ENCODE measurements around the gene GRB2.

The GRB2 gene

DNA sequence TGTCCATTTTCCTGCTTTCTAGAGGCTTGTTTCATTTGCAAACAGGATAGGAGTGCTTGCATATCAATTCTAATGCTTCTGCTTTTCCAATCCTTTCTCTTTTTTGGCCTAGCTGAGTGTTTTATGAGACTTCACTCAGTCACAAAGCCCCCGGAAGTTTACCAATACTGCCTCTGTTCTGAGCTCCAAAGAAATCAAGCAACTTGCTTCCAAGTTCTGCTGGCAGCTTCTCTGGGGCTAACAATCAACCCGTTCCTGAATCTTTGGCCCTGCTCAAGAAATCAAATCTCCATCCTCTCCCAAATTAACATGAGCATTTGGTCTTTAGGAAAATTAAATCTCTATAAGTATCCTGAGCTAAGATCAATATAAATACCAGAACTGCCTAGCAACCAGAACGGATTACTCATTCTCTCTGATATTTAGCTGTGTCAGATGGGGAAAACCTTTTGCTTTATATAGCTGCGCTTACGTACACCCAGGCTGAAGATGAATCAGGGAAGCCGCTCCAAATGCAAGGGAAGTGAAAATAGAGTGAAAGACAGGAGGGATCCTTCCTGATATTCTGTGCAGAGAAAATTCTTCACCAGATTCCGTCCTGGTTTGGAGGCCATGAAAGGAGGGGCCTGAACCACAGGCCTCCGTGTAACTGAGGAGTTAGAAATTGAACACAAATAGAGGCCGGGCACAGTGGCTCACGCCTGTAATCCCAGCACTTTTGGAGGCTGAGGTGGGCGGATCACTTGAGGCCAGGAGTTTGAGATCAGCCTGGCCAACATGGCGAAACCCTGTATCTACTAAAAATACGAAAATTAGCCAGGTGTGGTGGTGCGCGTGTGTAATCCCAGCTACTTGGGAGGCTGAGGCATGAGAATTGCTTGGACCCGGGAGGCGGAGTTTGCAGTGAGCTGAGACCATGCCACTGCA lies 23.3 kb upstream of the GRB2 start:
- TF ChIP-seq, protein P1, sequence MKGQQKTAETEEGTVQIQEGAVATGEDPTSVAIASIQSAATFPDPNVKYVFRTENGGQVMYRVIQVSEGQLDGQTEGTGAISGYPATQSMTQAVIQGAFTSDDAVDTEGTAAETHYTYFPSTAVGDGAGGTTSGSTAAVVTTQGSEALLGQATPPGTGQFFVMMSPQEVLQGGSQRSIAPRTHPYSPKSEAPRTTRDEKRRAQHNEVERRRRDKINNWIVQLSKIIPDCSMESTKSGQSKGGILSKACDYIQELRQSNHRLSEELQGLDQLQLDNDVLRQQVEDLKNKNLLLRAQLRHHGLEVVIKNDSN (IDR thresholded peaks at IDR 0.05): no peak
- TF ChIP-seq ZBTB7A (IDR thresholded peaks at IDR 0.05; ENCODE audit: low read depth) (no peak), YY1 (IDR thresholded peaks at IDR 0.05; ENCODE audit: low read depth) (no peak), EGR1 (IDR thresholded peaks at IDR 0.05) (no peak)

- TF ChIP-seq NFIC (IDR thresholded peaks at IDR 0.05): no peak
- TF ChIP-seq FOXM1 (IDR thresholded peaks at IDR 0.05; ENCODE audit: borderline replicate concordance, low read depth): no peak
- TF ChIP-seq TEAD4 (IDR thresholded peaks at IDR 0.05): no peak
- no peak for TF ChIP-seq EP300 (IDR thresholded peaks at IDR 0.05; ENCODE audit: borderline replicate concordance)
- TF ChIP-seq, protein P2, sequence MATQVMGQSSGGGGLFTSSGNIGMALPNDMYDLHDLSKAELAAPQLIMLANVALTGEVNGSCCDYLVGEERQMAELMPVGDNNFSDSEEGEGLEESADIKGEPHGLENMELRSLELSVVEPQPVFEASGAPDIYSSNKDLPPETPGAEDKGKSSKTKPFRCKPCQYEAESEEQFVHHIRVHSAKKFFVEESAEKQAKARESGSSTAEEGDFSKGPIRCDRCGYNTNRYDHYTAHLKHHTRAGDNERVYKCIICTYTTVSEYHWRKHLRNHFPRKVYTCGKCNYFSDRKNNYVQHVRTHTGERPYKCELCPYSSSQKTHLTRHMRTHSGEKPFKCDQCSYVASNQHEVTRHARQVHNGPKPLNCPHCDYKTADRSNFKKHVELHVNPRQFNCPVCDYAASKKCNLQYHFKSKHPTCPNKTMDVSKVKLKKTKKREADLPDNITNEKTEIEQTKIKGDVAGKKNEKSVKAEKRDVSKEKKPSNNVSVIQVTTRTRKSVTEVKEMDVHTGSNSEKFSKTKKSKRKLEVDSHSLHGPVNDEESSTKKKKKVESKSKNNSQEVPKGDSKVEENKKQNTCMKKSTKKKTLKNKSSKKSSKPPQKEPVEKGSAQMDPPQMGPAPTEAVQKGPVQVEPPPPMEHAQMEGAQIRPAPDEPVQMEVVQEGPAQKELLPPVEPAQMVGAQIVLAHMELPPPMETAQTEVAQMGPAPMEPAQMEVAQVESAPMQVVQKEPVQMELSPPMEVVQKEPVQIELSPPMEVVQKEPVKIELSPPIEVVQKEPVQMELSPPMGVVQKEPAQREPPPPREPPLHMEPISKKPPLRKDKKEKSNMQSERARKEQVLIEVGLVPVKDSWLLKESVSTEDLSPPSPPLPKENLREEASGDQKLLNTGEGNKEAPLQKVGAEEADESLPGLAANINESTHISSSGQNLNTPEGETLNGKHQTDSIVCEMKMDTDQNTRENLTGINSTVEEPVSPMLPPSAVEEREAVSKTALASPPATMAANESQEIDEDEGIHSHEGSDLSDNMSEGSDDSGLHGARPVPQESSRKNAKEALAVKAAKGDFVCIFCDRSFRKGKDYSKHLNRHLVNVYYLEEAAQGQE (IDR thresholded peaks at IDR 0.05; ENCODE audit: low read depth): no peak
- TF ChIP-seq CEBPB (IDR thresholded peaks at IDR 0.05): no peak
- TF ChIP-seq YY1 (IDR thresholded peaks at IDR 0.05; ENCODE audit: low read depth): no peak
- TF ChIP-seq, protein P1 (IDR thresholded peaks at IDR 0.05): no peak
- no peak for TF ChIP-seq TCF12 (IDR thresholded peaks at IDR 0.05; ENCODE audit: low read depth)
- TF ChIP-seq ZBTB7A (IDR thresholded peaks at IDR 0.05; ENCODE audit: low read depth): no peak
- TF ChIP-seq TAF1 (IDR thresholded peaks at IDR 0.05; ENCODE audit: low read depth): no peak
- no peak for TF ChIP-seq CREB1 (IDR thresholded peaks at IDR 0.05; ENCODE audit: low read depth)
- TF ChIP-seq RAD21 (IDR thresholded peaks at IDR 0.05; ENCODE audit: low read depth): no peak
- no peak for TF ChIP-seq EGR1 (IDR thresholded peaks at IDR 0.05)
- TF ChIP-seq, protein P3, sequence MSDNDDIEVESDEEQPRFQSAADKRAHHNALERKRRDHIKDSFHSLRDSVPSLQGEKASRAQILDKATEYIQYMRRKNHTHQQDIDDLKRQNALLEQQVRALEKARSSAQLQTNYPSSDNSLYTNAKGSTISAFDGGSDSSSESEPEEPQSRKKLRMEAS (IDR thresholded peaks at IDR 0.05): no peak
These were observed 13.1 kb upstream of the GRB2 start for GRCh38 chr17:75418531-75418930.

DNA sequence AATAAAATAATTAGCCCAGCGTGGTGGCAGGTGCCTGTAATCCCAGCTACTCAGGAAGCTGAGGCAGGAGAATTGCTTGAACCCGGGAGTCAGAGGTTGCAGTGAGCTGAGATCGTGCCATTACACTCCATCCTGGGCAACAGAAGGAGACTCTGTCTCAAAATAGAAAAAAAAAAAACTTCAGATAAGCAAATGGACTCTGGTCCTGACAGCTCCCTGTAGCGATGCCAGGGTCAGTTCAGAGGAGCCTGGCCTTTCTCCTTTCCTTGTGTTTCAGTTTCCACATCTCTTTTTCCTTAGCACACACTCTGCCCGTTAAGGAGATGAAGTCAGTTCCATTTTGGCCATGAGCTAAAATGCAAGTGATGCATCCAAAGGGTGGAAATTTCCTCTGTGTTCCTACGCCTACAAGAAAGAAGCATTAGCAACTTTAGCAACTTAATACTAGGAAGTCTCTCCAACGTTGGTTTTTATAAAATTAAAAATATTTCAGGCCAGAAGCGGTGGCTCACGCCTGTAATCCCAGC lies 11.6 kb upstream of the GRB2 start:
- TF ChIP-seq CREB1 (IDR thresholded peaks at IDR 0.05; ENCODE audit: low read depth) (no peak), TCF12 (IDR thresholded peaks at IDR 0.05; ENCODE audit: low read depth) (no peak), TAF1 (IDR thresholded peaks at IDR 0.05; ENCODE audit: low read depth) (no peak), EGR1 (IDR thresholded peaks at IDR 0.05) (no peak), RAD21 (IDR thresholded peaks at IDR 0.05; ENCODE audit: low read depth) (no peak), EP300 (IDR thresholded peaks at IDR 0.05; ENCODE audit: borderline replicate concordance) (no peak), NFIC (IDR thresholded peaks at IDR 0.05) (no peak)

DNA sequence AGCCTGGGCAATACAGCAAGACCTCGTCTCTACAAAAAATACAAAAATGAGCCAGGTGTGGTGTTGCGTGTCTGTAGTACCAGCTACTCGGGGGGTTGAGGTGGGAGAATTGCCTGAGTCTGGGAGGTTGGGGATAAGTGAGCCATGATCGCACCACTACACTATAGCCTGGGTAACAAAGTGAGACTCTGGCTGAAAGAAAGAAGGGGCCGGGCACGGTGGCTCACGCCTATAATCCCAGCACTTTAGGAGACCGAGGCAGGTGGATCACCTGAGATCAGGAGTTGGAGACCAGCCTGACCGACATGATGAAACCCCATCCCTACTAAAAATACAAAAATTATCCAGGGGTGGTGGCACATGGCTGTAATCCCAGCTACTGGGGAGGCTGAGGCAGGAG lies 10.5 kb upstream of the GRB2 start:
- TF ChIP-seq, protein P3 (IDR thresholded peaks at IDR 0.05): no peak
- no peak for TF ChIP-seq FOXM1 (IDR thresholded peaks at IDR 0.05; ENCODE audit: borderline replicate concordance, low read depth)
- no peak for TF ChIP-seq TAF1 (IDR thresholded peaks at IDR 0.05; ENCODE audit: low read depth)
- TF ChIP-seq CEBPB (IDR thresholded peaks at IDR 0.05): no peak
- TF ChIP-seq RAD21 (IDR thresholded peaks at IDR 0.05; ENCODE audit: low read depth): no peak
- no peak for TF ChIP-seq EP300 (IDR thresholded peaks at IDR 0.05; ENCODE audit: borderline replicate concordance)
- TF ChIP-seq, protein P1 (IDR thresholded peaks at IDR 0.05): no peak
- TF ChIP-seq, protein P2 (IDR thresholded peaks at IDR 0.05; ENCODE audit: low read depth): no peak
- TF ChIP-seq ZBTB7A (IDR thresholded peaks at IDR 0.05; ENCODE audit: low read depth): no peak
- TF ChIP-seq TCF12 (IDR thresholded peaks at IDR 0.05; ENCODE audit: low read depth): no peak

DNA sequence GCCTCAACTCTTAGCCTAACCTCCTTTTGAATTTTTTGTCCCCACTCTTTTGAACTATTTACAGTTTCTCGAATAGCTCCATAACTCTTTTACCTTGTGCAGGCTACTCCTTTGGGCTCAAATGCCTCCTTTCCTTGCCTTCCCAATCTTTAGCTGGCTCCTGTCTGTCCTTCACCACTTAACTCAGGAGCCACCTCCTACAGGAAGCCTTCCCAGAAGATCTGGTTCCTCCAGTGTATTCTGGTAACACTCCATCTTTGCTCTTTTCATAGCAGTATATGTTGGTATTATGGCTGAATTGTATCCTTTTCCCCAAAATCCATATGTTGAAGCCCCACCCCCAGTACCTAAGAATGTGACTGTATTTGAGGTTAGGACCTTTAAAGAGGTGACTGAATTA lies 9.0 kb upstream of the GRB2 start:
- TF ChIP-seq RAD21 (IDR thresholded peaks at IDR 0.05; ENCODE audit: low read depth) (no peak), EP300 (IDR thresholded peaks at IDR 0.05; ENCODE audit: borderline replicate concordance) (no peak), TCF12 (IDR thresholded peaks at IDR 0.05; ENCODE audit: low read depth) (no peak), TEAD4 (IDR thresholded peaks at IDR 0.05) (no peak), ZBTB7A (IDR thresholded peaks at IDR 0.05; ENCODE audit: low read depth) (no peak), CEBPB (IDR thresholded peaks at IDR 0.05) (no peak), CREB1 (IDR thresholded peaks at IDR 0.05; ENCODE audit: low read depth) (no peak), NFIC (IDR thresholded peaks at IDR 0.05) (no peak), EGR1 (IDR thresholded peaks at IDR 0.05) (no peak)
- TF ChIP-seq, protein P2 (IDR thresholded peaks at IDR 0.05; ENCODE audit: low read depth): no peak
